Stimulated activated CD4-positive, alpha-beta T cell treated with anti-CD3 and anti-CD28 coated beads, Interleukin-1b, Interleukin-23, amount 100 ng/mL, for 4 hours (primary cell): ENCODE measurements around the gene RASL10B.
A peak's percentile ranks its signal among the peaks of the same experiment; 100 is the strongest.

Experiments
- DNase-seq, 2 donors: peaks; one replicate each; pipeline ENCODE4 v3.0.0-alpha.2; 2020; ENCODE audit warnings: low read depth in 2 of 2

Gene RASL10B

DNA sequence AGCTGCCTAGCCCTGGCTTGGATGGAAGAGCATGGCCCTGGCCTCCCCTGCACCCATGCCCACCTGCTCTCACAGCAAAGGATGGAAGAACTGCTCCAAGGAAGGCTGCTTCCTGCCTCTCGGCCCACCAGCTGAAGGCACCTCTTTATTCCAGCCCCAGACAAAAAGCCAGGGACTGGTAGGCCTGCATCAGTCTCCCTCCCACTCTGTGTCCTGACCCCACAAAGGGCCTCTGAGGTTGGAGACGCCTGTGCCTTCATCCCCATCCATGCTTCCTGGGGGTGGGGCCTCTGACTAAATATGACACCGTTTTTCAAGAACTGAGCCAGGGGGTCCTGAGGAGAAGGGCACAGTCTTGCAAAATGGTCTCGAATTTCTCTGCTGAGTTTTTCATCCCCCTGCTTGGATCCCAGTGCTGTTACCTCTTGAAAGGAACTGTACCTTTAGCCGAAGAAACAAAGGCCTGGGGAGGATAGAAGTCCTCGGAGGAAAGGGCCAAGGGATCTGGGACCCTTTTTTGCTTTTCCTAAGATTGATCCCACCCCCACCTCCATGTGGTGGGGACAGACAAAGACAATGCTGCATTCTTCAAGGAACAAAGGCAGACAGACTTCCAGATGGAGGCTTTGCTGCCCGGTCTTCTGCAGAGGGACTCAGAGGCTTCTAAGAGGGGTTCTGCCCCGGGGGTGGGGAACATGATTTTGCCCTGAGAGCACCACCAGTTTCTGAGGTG, 34.5 kb downstream of the RASL10B start:
- no peak for DNase-seq

DNA sequence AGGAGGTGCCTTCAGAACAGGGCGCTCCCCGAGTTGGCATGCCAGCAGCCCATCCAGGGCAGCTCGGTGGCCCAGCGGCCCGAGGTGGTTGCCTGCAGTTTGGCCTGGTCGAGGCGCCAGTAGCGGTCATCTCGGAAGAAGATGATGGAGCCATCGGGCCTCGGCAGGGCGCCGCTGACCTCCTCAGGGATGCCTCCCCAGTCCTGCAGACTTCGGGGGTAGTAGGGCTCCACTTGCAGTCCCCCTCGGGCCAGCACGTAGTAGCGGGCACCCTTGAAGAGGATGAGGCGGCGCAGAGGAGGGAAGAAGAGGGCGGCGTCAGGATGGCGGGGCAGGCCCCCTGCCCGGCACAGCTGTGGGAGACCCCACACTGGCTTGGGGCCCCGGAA, 35.0 kb downstream of the RASL10B start:
- no peak for DNase-seq

DNA sequence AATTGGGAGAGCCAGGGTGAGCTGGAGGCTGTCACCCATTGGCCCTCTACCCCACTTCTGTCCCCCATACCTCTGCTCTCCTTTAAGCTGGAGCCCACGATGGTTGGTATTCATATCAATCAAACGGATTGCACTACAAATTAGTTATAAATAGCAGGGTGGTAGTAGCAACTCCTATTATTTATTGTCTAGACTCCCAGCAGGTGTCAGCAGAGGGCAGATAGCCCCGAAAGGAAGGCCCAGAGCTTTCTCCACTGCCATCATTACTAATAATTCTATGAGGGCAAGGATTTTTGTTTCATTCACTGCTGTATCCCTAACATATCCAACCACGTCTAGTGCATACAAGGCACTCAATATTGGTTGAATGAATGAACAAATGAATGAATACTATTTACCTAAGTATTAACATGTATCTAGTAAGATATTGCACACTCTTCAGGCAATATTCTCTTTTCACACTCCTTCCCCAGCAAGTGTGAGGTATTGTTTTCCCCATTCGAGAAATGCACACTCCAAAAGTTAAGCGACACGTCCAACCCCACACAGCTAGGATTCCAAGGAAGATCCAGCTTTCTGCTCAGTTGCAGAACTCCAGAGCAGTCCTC, 35.6 kb downstream of the RASL10B start:
- peak in 1 of 2 donors; percentile 25 for DNase-seq

DNA sequence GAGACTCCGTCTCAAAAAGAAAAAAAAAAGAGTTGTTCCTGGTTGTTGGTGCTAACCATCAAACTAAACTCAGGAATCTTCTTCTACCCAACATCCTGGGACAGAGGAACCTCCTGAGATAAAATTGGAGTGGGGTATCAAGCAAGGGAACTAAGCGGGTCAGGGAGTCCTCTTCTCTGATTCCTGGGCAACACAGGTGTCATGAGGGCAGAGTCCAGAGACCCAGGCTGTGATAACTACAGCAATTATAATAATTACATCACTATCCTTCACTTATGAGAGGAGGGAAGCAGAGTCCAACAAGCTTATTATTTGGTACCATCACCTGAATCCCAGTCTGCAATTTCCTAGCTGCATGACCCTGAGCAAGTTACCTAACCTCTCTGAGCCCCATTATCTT, 37.4 kb downstream of the RASL10B start:
- no peak for DNase-seq

DNA sequence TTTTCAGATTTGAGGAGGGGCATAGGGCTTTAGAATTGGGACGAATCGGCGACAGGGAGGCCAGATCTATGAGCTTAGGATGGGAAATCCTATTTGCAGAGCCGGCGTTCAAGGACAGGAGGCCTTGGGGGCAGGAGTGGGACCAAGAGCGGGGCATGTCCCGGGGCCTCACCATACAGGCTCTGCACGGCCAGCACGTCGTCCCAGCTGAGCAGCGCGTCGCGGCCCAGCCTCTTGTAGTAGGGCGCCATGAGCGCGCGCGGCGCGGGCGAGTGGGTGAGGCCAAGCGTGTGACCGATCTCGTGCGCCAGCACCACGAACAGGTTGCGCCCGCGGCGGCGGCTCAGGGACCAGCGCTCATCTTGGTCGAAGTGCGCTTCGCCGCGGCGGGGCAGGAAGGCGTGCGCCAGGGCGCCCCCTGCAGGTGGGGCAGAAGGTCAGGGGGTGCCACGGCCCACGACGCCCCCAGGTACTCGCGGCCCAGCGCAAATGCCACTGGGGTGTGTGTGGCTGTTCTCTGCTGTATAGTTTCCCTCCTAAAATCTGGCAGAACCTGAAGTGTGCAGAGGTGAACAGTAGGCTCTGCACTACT, 38.6 kb downstream of the RASL10B start:
- DNase-seq, result no peak

DNA sequence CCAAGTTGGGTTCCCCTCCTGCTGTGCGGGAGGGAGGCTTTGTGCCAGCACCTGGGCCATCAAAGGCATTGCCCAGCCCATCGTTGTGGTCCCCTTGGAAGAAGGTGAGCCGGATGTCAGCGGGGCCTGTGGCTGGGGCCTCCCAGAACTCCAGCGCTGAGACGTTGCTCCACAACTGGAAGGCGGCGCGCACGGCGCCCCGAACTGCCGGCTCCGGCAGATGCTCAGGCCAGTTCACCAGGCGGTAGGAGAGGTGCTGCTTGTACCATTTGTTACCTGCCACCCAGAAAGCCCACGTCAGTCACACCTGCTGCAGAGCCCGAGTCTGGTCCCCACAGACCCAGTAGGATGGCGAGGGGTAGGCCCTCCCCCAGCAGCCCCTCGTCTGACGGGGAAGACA, 41.7 kb downstream of the RASL10B start:
- DNase-seq, result no peak

DNA sequence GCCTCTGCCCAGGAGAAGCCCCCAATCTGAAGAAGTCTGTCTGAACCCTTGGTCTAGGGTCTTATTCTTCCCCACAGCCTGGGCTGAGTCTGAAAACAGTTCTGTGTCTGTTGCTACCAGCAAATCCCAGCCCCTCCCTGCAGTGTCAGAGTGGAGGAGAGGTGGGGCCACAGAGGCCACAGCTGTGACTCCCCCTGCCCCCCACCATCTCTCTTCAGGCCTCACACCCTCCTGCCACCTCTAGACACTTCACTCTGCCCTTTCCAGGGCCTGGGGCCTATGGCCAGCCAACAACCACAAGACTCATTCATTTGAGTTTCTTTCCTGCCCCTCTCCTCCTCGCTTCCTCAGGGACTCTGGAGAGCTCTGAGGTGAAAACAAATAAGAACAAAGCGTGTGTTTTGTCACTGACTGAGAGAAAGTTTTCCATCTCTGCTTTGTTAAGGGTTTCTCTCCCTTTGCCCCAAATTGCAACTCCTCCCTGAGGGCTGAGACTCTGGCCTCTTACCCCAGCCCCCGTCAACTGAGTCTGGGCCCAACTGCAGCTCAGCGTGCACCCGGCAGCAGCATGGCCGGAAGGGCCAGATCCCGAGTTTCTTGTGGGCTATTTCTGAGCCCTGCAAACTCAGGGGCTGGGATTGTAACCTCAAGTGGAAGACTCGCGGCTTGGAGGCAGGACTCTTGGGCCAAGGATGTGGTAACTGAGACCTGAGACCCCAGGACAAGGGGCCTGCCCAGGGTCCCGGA, 42.4 kb downstream of the RASL10B start:
- no peak for DNase-seq

DNA sequence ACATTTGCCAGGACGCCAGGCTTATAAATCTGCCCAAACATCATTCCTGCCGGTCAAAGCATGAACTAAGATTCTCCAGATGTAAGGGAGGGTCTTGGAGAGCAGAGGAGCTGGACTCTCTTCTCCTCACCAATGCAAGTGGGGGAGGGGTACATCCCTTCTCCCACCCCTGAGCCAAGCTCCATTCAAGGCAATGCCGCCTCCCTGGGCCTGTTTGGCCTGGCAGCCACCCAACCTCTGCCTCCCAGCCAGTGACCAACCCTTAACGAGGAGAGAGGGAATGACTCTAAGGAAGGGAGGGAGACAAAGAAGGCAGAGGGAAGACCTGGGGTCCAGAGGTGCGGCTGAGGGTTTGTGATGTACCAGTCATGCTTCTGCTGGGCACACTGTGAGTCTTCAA, 43.1 kb downstream of the RASL10B start:
- DNase-seq, result no peak

DNA sequence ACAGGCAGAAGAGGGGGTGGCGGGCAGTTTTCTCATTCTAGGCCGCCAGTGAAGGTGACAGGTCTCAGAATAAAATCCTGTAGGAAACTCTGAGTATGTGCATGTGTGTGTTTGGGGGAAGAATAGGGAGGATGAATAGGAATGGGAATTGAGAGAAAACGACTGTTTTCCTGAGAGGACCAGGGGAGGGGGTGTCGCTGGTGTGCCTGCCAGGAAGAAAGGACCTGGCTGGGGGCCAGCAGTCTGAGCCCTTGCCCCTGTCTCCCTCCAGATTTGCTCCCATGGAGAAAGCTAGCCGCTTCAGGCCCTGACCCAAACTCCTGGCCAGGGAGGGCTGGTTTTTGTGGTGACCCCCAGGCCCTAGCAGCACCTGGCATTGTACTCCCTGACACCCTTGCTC, 43.6 kb downstream of the RASL10B start:
- DNase-seq, result no peak

DNA sequence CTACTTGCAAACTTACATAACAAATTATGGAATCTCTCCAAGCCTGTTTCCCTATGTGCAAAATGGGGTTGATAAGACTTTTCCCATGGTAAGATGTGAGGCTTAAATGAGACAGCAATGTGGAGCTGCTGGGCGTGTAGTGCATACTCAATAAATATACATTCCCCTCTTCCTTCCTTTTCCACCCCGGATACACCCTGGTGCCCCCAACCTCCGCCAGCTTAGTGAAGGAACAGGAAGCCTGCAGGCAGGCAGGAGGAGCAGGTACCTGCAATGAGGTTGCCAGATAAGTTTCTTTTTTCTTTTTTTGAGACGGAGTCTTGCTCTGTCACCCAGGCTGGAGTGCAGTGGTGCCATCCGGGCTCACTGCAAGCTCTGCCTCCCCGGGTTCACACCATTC, 44.1 kb downstream of the RASL10B start:
- DNase-seq, result no peak

DNA sequence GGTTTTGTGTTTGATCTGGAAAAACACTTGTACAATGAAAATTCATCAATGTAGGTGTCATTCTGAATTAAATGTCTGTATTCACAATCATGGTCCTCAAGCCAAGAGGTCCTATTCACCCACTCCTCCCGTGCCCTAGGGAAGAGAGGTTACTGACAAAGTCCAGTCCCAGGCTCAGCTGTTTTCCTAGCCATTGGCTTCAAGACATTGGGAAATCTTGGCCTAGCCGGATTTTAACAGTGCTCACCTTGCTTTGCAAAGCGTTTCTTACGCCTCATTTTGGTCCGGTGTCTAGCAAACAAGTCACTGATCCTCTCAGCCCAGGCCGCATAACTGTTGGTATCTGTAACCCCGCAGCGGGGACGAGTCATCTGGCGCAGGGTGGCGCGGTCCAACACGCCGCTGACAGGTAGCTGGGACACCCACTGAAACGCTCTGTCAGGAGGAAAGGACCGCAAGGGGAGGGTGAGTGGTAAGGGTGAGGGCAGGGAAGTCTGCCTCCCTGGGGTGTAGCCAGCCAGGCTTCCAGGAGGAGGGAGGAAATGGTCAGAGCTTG, 47.3 kb downstream of the RASL10B start:
- no peak for DNase-seq

DNA sequence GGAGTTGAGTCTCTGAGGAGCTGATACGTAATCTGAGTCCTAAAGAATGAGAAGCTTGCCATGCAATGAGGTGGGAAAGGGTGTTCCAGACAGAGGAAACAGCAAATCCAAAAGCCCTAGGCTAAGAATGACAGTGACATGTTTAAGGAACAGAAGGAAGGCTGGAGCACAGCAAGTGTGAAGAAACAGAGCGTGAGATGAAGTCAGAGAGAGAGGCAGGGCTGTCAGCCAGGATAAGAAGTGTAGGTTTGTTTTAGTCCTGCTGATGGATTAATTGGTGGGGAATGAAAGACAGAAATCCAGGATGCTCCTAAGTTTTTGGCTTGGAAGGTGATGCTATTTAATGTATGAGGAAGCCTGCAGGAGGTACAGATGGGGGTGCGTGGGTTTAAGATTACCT, 49.5 kb downstream of the RASL10B start:
- DNase-seq, result no peak

DNA sequence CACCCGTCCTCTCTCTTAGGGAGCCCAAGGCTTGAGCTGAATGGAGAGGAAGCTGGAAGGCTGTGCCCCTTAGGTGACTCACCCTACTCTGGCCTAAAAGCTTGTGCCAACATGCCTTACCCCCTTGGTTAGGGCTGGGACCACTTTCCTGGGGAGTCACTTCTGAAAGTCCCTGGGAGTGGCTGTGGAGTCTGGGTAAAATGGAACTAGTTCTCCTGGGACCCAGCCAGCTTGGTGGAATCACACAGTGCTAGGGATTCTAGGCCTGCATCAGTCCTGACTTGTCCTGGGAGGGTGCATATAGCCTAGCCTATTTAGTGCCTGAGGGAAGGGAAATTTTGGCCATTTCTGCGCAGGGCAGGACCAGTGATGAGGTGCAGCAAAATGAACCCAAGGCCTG, 53.5 kb downstream of the RASL10B start:
- no peak for DNase-seq

DNA sequence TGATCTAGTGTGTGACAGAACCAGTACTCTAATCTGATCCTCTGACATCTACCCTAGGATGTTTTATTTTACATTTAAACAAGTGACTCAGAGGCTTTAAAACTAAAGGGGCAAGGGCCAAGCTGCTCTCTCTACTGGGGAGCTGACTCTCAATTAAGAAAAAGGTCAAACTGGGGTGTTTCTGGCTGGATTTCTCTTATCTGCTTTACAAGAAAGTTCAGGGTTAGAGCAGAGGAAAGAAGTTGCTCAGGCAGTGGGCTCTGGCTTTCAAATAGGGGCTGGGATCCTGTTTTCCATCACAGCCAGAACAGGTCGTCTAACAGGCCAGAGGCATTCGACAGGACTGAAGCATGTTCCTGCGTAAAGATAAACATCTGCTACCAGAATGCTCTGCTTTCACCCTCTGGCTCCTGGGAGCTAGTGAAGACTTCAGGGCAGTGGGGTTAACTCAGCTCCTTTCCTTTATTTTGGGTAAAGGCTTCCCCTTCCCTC, 55.5 kb downstream of the RASL10B start:
- no peak for DNase-seq

DNA sequence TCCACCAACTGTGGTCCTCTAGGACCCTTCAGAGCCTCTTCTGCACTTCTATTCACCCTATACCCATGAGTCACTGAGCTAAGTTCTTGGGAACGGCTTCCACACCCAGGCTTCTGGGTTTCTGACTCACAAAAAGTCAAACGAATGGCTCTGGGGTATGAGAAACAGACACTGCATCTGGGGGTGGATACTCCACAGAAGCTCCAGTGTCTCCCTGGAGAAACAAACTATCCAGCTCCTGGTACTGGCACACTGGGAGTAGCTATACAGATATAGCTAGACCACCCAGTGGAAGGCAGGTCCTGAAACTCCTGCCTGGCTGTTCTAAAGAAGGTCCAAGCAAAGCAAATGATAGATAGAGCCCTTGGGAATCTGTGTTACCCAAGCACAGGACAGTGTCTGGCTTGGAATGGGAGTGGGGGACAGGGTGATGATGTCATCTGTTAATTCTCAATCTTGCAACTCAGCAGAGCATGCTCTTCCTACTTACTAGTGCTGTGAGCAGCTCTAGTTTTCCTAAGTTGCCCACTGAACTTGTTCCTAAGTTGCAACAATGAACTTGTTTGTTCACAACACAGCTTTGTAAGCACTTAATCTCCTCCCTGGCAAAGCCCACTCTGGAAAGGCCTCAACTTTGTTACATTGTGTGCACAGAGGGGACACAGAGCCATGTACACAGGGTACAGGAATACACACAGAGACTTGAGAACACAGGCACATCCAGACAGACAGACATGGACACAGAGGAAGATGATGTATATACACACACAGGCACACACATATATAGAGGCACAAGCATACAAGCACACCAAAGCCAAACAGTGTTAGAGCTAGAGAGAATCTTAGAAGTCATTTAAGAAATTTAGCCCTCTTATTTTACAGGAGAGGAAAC, 57.3 kb downstream of the RASL10B start:
- no peak for DNase-seq

DNA sequence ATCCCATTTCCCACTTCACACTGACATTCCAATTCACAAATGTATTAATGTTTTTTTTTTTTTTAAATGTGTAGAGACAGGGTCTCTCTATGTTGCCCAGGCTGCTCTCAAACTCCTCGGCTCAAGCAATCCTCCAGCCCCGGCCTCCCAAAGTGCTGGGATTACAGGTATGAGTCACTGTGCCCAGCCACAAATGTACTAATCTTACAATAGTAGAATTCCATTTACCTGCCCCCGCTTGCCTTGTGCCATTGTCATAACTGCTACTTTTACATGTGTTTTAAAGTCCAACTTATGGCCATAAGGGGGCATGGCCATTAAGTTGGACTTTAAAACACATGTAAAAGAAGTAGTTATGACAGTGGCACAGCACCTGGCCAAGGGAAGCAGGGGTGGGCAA, 59.4 kb downstream of the RASL10B start:
- DNase-seq, result no peak

DNA sequence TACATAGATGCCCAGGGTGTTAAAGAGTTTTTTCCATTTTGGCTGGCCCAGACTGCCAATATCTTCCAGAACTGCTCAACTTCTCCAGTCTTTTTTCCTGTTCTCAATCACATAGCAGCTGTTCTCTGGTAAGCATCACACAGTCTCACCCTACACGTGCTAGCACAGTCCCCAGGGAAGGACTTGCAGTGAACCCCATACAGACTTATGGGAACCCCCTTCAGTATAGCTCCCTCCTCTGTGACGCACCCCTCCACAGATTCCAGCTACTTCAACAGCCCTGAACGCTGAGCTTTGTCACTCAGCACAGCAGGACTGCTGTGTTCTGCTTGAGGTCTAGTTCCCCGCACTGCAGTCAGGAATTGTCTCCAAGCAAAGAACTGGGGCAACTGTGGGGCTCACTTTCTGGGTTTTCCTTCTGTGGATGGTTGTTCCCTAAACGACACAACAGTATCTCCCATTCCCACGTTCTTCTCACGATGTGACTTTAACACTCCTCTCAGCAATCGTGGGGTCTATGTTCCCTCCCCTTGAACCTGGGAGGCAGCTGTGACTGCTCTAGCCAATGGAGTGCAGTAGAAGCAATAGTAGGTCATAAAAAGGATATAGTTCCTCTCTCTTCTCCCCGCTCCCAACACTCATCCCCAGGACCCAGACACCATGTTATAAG, 60.4 kb downstream of the RASL10B start:
- no peak for DNase-seq
